ENCODE results near the gene TRPC4AP. TPM values are rescaled to one million over a fixed set of nuclear protein-coding genes. Genes with fewer than 3 reads are reported as not detected.

Gene TRPC4AP
- total RNA-seq, 1 donor from 2014 or later = 30.7 TPM

GRCh38 chr20:34983089-34983820 is 109.4 kb downstream of the TRPC4AP start:
- TF ChIP-seq CTCF (IDR thresholded peaks at IDR 0.05; ENCODE audit: borderline replicate concordance) = no peak
- Histone ChIP-seq H3K36me3 (peaks cover 18% of the 10 kb centered on the region), H3K9me3 (replicated peaks) (no peaks in the 10 kb centered on the region), H3K4me3 (peak overlapping the region; percentile 72), H3K27me3 (ENCODE audit: low read depth) (no peaks in the 10 kb centered on the region), H3K4me1 (peaks cover 76% of the 10 kb centered on the region), H3K27ac (replicated peaks) (peak overlapping the region; percentile 93)
- DNase-seq = no peak
- intact Hi-C loops (cut with micrococcal nuclease) = no loop called here

- peaks cover 14% of the 10 kb centered on the region for H3K36me3 ChIP-seq
- peaks cover 71% of the 10 kb centered on the region for H3K4me1 ChIP-seq
- peak overlapping the region; percentile 93 for H3K27ac ChIP-seq (replicated peaks)
- DNase-seq = no peak
- intact Hi-C loops (cut with micrococcal nuclease) = no loop called here
- H3K4me3 ChIP-seq = peak overlapping the region; percentile 72
- H3K27me3 ChIP-seq (ENCODE audit: low read depth) = no peaks in the 10 kb centered on the region
- no peak for TF ChIP-seq CTCF (IDR thresholded peaks at IDR 0.05; ENCODE audit: borderline replicate concordance)
- no peaks in the 10 kb centered on the region for H3K9me3 ChIP-seq (replicated peaks)
Observed at GRCh38 chr20:34982270-34983088, 110.1 kb downstream of the TRPC4AP start.

GRCh38 chr20:34980543-34981233 is 111.9 kb downstream of the TRPC4AP start:
- peaks cover 61% of the 10 kb centered on the region for H3K4me1 ChIP-seq
- peaks cover 7% of the 10 kb centered on the region for H3K36me3 ChIP-seq
- no peaks in the 10 kb centered on the region for H3K27me3 ChIP-seq (ENCODE audit: low read depth)
- peak overlapping the region; percentile 93 for H3K27ac ChIP-seq (replicated peaks)
- DNase-seq = peak; percentile 61
- H3K9me3 ChIP-seq (replicated peaks) = no peaks in the 10 kb centered on the region
- intact Hi-C loops (cut with micrococcal nuclease) = no loop called here
- TF ChIP-seq CTCF (IDR thresholded peaks at IDR 0.05; ENCODE audit: borderline replicate concordance) = no peak
- H3K4me3 ChIP-seq = peak overlapping the region; percentile 72

GRCh38 chr20:34979366-34980153 is 113.0 kb downstream of the TRPC4AP start:
- peaks cover 7% of the 10 kb centered on the region for H3K36me3 ChIP-seq
- H3K27ac ChIP-seq (replicated peaks) = peak overlapping the region; percentile 93
- peak overlapping the region; percentile 72 for H3K4me3 ChIP-seq
- DNase-seq = peak; percentile 82
- peaks cover 49% of the 10 kb centered on the region for H3K4me1 ChIP-seq
- no peaks in the 10 kb centered on the region for H3K9me3 ChIP-seq (replicated peaks)
- H3K27me3 ChIP-seq (ENCODE audit: low read depth) = no peaks in the 10 kb centered on the region
- intact Hi-C loops (cut with micrococcal nuclease) = no loop called here
- no peak for TF ChIP-seq CTCF (IDR thresholded peaks at IDR 0.05; ENCODE audit: borderline replicate concordance)
